ENCODE results near the gene SDK2.

GRCh38 chr17:73623247-73623646 lies 21.0 kb downstream of the SDK2 start:
- TF ChIP-seq POLR2A (IDR thresholded peaks at IDR 0.05) (no peak), CTCF (IDR thresholded peaks at IDR 0.05) (no peak)
